ENCODE results near the gene VPS51. TPM values are rescaled to one million over a fixed set of nuclear protein-coding genes. Genes with fewer than 3 reads are reported as not detected.
A peak's percentile ranks its signal among the peaks of the same experiment; 100 is the strongest.

VPS51 gene
- total and polyA plus RNA-seq, 2 of the 13 experiments (the other 11 are each of a cell fraction or from before 2014, with no cell fraction given) = 76.3 to 90.6 TPM

- no peak for TF ChIP-seq ZNF280D (CRISPR knock-in tag; IDR thresholded peaks at IDR 0.05)
- no peak for TF ChIP-seq ZNF276 (CRISPR knock-in tag; IDR thresholded peaks at IDR 0.05; ENCODE audit: low read depth)
- TF ChIP-seq ZNF496 (CRISPR knock-in tag; IDR thresholded peaks at IDR 0.05; ENCODE audit: insufficient replicate concordance) = no peak
- no peak; the same call in 1 of the 2 replicates for TF ChIP-seq ZBTB25 (CRISPR knock-in tag; IDR thresholded peaks at IDR 0.05)
- TF ChIP-seq TFAP4 (IDR thresholded peaks at IDR 0.05; ENCODE audit: borderline replicate concordance, low read depth) = no peak
- TF ChIP-seq ZNF772 (CRISPR knock-in tag; IDR thresholded peaks at IDR 0.05) = peak; percentile 90
- TF ChIP-seq TEF (CRISPR knock-in tag; IDR thresholded peaks at IDR 0.05) = no peak
- no peak for TF ChIP-seq ZBTB1 (CRISPR knock-in tag; IDR thresholded peaks at IDR 0.05; ENCODE audit: borderline replicate concordance)
- no peak for TF ChIP-seq GLI4 (CRISPR knock-in tag; IDR thresholded peaks at IDR 0.05; ENCODE audit: borderline replicate concordance)
- no peak for TF ChIP-seq ZNF10 (CRISPR knock-in tag; IDR thresholded peaks at IDR 0.05; ENCODE audit: borderline replicate concordance, low read depth)
- no peak for TF ChIP-seq ZBTB43 (CRISPR knock-in tag; conservative IDR thresholded peaks at IDR 0.05)
- peak; percentile 31; the same call in 1 of the 2 replicates for TF ChIP-seq ZNF710 (CRISPR knock-in tag; IDR thresholded peaks at IDR 0.05; ENCODE audit: borderline replicate concordance)
- peak; percentile 89 for TF ChIP-seq HNRNPLL (IDR thresholded peaks at IDR 0.05; ENCODE audit: low read depth, low read length, poor library complexity, severe bottlenecking)
These were observed 21.4 kb downstream of the VPS51 start, which contains the start of gene ZNHIT2 (continued) for GRCh38 chr11:65117206-65118096.
